GM19452 (cell line): Measurements from ENCODE around the gene PRPF19.

ENCODE experiments used
- ATAC-seq: cut with Tn5 transposase; IDR thresholded peaks from one replicate; pipeline ENCODE4 v1.9.1; 2021; ENCODE audit not compliant: unreplicated experiment

PRPF19 gene

DNA sequence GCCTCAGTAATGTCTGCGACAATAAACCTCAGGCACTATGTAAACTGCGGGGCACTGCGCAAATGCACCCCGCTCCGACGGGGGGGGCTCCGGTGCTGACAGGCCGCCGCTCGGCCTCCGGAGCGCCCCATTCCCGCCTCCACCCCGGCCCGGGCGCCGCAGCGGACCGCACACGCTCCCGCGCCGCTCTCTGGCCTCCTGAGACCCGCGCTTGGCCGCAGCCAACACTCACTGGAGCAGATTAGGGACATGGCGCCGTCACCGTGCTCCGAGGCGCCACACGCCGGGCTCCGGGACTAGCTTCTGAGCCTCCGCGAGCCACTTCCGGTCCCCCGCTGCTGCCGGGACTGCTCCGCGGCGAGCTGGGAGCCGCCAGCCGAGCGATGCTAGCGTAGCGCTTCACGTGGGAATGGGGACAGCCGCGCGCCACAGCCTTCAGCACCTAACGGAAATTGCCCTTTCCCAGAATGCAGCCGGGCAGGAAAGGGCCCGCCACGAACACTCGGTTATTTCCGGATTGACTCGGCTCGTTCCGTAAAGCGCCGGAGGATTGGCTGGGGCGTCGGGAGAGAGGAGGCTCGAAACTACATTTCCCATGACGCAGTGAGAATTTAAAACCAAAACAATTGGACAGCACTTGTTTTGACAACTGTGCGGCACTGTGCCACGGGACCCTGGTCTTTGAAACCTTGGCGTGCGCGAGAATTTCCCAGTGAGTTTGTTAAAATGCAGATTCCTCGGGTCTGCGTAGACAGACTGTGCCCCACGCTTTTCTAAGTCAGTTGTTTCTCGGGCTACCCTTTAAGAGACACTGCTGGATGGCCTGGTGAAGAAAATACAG lies at the start of gene PRPF19:
Gene PRPF19 (minus strand): TSS at position 454 of the 841 bp plus-strand sequence. CDS start 203 bp downstream, at position 251.
- ATAC-seq: peak; percentile 67

DNA sequence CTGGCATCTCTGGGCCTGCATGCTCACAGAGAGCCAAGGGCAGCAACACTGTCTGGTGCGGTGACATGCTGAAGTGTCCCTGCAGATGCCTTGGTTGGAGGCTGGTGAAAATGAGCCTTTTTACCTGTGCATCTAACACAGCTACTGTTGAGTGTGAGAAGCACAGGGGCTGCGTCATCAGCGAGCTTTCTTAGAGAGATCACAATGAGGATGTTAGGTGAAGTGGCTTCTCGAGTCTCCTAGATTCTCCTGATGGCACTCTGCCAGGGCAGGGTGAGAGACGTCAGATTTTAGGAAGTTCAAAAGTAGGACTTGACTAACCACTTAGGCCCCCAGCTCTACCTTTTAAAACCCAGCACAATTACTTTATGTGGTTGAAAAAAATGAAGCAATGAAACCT lies 49.2 kb upstream of the PRPF19 start:
- no peak for ATAC-seq

DNA sequence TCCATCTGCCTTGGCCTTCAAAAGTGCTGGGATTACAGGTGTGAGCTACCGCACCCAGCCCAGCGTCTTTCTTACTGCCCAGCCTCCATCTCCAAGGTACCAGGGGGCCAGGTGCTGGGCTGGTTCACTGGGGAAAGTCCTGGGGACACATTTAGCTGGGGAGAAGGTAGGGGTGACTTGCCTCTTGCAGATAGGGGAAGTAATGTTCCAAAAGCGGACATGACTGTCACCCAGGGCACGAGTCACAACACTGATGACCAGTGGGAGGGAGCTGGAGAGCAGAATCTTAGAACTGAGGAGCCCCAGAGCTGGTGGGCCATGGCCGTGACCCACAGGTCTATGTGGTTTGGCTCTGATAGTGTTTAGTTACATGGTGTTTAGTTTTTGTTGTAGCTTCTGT lies 48.0 kb upstream of the PRPF19 start:
- ATAC-seq: no peak

DNA sequence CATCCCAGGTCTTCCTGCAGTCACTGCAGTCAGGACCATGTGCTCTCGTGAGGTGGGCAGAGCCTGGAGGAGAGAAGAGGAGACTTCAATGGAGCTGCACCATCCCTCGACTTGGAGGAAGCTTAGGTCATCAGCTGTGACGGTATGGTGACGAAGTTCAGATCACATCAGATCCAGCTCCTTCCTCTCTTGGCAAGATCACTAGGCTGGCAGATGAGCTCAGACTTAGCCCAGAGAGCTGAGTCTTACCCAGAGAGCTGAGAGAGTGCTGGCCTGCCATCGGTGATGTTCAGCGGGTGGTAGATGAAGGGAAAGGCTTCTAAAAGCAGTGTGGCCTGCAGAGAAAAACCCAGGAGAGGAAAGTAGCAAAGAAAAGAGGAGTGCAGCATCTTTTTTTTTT lies 47.4 kb upstream of the PRPF19 start:
- ATAC-seq: no peak

DNA sequence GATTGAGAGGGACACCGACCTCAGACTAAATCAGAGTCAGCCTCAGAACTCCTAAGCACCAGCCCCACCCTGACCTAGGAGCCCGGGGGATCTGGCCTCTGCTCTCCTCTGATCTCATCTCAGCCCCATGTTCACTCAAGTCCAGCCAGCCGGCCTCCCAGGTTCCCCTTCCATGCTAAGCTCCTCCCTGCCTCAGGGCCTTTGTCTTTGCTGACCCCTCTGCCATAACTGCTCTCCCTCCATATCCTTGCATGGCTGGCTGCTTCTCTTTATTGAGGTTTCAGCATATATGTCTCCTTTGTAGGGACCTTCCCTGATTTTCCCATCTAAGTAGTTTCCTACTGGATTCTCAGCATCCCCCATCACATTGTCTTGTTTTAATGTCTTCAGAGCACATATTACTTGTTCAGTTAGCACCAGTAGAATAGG lies 46.4 kb upstream of the PRPF19 start:
- ATAC-seq: no peak

DNA sequence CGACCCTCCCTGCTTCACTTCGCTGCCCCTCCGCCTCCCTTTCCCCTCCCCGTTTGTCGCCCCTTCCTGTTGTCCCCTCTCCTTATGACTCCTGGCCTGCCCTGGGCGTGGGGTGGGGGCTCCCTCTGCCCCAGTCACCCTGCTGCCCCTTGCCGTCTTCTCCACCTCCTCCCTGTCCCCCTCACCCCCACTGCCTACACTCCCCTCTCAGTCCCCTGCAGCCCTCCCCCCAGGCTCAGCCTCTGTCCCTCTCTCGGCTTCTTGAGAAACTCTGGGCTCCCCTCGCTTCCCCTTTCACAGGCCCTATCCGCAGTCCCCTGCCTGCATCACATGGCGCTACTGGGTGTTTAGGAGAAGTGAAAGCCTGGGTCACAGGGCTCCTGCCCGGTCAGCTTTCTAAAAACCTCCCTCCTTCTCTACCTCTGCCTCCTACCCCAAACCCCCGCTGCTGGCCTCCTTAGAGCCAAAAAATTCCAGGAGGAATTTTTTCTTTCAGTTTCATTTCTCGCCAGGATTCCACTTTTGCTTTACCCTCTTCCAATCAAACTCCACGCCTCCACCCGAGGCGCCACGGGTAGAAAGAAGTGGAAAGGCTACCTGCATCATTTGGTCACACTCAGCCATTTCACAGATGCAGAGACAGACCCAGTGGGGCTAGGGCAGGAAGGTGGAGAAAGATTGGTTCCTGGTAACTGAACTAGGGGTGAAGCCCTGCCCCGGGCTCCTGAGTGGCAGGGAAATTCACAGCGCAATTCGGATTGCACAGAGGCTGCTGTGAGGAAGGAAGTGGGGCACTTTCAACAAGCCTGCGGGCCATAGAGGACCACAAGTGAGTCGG lies 45.7 kb upstream of the PRPF19 start, which contains the start of gene SLC15A3:
Gene SLC15A3 (minus strand): TSS at position 273 of the 838 bp plus-strand sequence. CDS start 625 bp downstream, outside the sequence.
- peak; percentile 73 for ATAC-seq

DNA sequence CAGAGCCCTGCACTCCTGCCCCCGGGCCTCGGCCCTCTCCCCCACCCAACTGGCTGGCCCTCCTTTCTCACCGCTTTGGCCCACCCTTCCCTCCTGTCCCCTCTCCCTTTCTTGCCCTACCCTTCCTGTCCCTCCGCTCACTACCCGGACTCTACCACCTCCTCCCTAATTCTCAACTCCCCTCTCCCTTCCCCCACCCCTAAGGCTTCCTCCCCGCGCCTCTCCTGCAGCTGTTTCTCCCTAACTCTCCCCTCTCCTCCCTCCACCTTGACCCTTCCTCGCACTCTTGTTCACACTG lies 45.2 kb upstream of the PRPF19 start:
- ATAC-seq: no peak

DNA sequence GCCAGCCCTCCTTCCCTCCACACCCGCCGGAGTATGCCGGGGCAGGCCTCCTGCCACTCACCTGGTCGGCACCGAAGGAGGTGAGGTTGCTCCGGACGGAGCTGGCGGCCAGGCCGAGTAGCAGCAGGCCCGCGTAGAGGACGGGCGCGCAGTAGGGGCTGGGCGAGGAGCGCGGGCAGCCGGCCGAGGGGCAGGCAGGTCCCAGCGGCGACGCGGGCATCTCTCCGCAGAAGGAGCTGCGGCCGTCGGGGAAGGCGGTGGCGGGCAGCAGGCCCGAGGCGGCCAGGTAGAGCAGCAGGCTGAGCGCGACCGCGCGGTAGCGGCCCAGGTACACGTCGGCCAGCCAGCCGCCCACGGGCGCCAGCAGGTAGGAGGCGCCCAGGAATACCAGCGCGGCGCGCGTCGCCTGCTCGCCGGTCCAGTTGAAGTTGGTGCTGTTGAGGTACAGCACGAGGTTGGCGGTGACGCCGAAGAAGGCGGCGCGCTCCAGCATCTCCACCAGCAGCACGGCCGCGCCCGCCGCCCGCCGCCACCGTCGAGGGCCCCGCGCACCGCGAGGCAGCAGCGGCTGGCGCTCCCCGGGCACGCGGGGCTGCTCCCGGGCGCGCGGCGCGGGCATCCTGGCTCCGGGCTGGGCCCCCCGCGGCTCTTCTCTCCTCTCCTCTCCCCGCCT lies 44.7 kb upstream of the PRPF19 start:
- no peak for ATAC-seq

DNA sequence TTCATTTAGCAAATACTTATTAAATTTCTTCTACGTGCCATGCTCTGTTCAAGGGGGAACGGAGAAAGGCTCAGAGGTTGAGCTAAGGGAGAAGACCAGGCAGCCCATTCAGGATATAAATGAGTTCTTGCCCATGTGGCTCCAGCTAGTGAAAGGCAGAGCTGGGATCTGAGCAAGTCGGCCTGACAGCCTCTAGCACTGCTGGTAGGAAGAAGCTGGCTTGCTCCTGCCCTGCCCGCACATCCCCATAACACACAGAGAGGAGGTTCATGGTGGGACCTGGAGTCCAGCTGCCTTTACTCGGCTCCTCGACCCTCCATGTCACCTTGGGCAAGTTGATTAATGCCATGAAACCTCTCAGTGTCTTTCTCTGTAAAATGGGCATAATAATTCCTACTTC lies 43.6 kb upstream of the PRPF19 start:
- ATAC-seq: no peak

DNA sequence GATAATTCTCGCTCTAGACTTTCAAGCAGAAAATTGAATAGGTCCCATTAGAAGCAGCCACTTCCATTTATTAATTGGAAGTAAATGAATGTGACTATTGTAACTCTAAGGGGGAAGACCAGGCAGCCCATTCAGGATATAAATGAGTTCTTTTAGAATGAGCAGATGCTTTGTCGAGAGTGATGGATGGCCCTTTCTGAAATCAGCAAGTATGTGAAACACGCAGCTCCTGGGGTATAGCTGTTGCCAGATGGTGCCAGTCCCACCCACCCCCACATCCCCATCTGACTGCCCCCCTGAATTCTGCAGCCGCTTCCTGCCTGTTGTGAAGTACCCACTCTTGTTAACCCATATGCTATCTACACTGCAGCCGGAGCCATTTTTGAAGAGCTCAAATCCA lies 41.9 kb upstream of the PRPF19 start:
- no peak for ATAC-seq

DNA sequence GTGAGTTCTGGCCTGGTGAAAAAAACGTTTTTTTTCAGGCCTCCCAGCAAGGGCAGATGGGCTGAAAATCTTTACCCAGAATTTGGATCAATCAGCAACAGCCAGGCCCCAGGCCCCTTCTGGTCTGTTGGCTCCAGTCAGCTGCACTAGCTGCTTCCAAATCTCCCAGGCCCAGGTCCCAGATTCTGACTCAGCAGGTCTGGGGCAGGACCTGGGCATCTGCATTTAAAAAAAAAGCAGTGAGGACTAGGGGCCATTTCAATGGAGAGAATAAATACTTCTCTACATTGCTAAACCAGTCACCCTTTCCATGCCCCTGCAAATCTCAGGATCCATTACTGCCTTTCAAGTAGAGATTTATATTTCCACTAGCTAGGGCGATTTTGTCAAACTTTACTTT lies 41.3 kb upstream of the PRPF19 start:
- no peak for ATAC-seq

DNA sequence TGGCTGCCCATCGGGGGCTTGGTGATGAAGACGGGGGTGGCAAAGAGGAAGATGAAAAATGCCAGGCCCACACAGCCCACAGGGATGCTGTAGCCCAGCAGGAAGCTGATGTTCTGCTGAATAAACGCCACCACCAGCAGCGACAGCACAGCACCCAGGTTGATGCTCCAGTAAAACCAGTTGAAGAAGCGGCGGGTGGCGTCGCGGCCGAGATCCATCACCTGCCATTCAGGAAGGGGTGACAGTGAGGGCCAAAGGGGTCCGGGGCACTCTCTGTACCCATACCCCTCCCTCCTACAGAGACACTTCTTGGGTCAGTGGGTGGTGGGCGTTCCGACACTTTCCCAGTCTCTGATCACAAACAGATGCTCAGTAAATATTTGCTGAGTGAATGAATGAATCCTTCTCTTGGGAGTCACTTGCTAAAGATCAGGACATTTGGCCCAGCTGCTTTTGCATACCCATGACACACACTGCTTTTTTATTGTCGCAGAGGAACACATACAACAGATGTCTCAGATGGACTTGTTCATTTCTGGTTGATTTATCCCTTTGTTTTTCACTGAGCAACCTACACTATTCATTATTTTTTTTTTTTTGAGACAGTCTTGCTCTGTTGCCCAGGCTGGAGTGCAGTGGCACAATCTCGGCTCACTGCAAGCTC lies 40.3 kb upstream of the PRPF19 start:
- ATAC-seq: no peak

DNA sequence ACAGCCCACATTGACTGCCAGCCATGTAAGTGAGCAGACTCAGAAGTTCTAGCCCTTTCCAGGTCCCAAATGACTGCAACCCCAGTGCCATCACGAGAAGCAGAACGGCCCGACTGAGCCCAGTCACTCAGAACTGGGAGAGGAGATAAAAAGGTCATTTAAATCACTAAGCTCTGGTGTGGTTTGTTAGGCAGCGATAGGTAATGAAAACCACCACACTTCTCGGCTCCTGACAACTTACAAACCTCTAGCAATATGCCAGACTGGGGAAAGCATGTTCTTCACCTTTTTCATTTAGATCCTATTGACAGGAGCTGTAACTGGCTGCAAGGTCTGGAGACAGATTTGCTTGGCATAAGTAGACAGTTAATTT lies 38.9 kb upstream of the PRPF19 start:
- no peak for ATAC-seq

DNA sequence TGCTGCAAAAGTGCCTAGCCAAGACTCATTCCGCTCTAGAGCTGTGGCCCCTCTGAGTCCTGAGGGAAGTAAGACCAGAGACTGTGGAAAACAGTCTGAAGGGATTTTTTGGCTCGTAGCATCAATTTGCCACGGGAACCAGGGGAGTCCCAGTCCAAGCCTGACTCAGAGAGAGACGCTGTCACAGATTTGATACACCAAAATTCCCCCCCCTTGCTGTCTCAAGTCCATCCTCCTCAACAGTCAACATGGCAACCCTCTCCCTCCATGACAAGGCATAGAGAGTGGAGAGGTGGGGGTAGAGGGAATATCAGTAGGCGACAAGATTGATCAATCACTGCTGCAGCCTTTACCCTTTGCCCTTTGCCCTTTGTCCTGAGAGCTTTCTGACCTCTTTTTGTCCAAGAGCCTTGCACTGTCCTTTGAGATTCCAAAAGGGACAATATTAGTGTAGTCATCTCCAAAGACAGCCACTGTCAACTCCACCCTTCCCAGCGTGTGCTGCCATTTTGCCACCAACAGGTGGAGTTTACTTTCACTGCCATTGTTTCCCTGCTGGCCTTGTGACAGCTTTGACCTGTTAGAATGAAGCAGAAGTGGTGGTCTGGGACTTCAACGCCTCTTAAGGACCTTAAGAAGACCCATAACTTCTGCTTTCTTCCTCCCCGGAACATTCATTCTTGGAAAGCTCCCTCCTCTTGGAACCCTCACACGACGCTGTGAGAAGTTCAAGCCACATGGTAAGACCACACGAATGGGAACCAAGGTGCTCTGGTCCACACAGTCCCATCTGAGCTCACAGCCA lies 38.3 kb upstream of the PRPF19 start:
- no peak for ATAC-seq

DNA sequence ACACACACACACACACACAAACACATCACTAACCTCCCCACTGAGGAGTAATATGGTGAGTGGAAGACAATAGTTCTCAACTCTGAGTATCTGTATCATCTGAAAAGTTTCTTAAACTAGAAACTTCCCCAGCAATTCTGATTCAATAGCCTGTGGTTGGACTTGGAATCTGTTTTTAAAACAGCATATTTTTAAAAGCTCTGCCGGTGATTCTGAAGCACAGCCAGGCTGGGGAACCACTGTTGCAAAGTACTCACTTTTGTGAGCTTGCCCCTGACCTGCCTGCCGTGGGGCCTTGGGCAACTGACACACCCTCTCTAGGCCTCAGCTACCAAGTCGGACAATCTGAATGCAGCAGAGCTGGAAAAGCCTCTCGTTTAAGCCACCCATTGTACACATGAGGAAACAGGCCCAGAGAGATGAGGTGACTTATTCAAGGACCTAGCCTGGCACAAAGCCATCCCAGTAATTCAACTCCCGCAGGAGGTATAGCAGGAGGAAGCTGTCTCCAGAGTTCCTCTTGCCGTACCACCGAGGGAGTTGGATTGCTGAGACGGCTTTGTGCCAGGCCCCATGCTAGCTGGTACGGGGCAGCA lies 36.7 kb upstream of the PRPF19 start:
- ATAC-seq: no peak

DNA sequence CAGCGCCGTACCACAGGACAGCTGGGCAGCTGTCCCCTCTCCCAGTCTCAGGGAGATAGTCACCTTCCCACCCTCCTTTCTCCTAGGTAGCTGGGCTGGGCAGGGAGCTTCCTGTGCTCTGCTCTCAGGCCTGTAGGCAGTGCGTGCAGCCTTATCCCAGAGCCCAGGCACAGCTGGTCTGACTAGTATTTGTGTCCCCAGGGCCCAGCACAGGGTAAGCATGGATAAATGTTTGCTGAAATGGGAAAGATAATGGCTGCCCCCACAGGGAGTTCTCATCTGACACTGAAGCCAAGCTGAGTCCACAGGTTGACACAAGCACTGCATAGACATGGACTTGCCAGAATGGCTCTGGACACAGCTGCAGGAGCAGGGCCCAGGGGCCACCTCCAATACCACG lies 35.8 kb upstream of the PRPF19 start:
- ATAC-seq: no peak

DNA sequence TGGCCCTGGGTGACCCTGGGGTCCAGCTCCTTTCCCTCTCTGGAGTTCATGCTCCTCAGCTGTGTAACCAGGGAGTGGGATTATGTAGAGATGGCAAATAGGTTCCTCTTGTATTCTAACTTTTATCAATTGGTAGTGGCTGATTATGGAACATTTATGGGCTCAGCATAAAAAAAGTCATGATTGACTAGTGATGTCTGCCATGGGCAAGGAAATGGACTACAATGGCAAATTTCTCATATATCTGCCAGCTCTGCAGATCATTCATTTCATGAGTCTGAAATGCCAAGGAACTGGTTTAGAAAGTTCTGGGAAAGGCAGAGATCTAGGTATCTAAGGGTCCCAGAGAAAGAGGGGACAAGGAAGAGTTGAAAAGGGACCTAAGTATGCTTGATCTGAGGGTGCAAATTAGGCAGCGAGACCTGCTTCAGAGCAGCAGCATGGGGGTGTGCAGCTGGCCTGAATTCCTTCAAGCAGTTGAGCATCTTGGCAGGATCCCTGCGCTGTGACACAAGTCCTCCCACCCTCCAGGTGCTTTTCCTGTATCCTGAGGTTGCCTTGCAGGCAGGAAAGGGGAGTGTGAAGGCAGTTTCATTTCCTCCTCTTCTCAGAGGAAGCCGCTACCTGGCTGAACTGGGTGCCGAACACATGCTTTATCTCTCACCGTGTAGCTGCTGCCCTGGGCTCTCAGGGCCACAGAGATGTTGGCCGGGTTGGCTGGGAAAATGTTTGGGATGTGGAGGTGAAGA lies 35.2 kb upstream of the PRPF19 start:
- no peak for ATAC-seq

DNA sequence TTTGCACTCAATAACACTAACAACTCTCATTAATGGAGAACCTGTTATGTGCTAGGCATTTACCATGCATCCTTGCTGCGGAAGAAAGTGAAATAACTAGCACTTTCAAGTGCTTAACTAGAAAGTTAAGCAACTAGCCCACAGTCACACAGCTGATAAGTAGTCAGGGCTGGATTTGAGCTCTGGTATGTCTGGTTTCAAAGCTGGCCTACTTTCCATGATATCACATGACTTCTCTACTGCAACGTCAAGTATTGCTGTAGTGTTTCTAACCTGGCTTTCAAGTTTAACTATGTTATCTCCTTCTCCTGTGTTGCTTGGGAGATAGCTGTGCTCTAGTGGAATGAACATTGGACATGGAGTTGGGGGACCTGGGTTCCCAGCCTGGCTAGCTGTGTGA lies 33.5 kb upstream of the PRPF19 start:
- ATAC-seq: no peak

DNA sequence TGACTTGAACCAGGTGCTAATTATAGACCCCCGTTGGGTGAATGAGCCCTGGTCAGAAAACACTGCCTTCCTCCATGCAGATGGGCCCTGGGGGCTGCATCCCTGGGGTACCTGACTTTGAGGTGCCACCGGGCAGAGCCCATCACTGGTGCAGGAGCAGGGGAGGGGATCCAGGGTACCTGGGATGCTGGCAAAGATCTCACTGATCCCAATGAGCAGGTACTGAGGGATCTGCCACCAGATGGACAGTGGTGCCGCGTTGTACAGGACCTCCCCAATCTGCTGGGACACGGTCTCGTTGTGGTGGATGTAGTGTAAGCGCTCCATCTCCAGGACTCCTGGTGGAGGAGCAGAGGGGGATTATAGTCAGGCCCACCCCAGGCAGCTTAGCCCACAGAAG lies 32.9 kb upstream of the PRPF19 start:
- ATAC-seq: no peak
